ENCODE results near the gene DGKQ.
"Not testable (repeated sequence)": the region's sequence is repeated elsewhere in the genome, so short reads cannot be mapped to it uniquely, and the experiment has no call there.

DGKQ gene

DNA sequence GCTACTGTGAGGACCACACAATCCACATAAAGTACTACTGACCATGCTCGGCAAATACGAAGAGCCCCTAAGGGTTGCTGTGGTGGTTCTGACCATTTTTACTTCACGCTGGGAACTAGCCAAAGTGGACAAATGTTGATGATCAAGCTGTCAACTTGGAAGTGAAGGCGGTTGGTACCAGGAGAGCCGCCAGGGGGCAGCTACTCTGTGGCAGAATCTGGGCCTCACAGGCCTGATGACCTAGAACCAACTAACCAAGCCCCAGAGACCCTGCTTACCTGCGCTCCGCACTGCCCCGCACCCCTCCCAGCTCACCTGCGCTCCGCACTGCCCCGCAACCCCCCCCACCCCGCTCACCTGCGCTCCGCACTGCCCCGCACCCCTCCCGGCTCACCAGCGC is 46.8 kb downstream of the DGKQ start:
- TF ChIP-seq YY1 (IDR thresholded peaks at IDR 0.05; ENCODE audit: insufficient read depth, insufficient read length) = no peak
- no peak for TF ChIP-seq ZNF274 (IDR thresholded peaks at IDR 0.05; ENCODE audit: low read depth, low read length)
- TF ChIP-seq SUZ12 (IDR thresholded peaks at IDR 0.05; ENCODE audit: extremely low read depth, insufficient read depth, insufficient read length) = no peak
- H3K4me1 ChIP-seq (ENCODE audit: insufficient read depth, insufficient read length) = peaks cover 5% of the 10 kb centered on the region
- peaks cover 28% of the 10 kb centered on the region for H3K36me3 ChIP-seq (ENCODE audit: insufficient read depth, insufficient read length, low read length)
- H3K27me3 ChIP-seq (ENCODE audit: insufficient read depth, insufficient read length) = no peaks in the 10 kb centered on the region
- no peak overlapping the region for H3K4me3 ChIP-seq (ENCODE audit: insufficient read length, low read depth)
- H3K9me3 ChIP-seq (ENCODE audit: insufficient read depth, low read length) = no peaks in the 10 kb centered on the region
- H3K9ac ChIP-seq (ENCODE audit: insufficient read length, low read depth) = no peak overlapping the region
- no peak for DNase-seq (ENCODE audit: low read depth, low spot score)

DNA sequence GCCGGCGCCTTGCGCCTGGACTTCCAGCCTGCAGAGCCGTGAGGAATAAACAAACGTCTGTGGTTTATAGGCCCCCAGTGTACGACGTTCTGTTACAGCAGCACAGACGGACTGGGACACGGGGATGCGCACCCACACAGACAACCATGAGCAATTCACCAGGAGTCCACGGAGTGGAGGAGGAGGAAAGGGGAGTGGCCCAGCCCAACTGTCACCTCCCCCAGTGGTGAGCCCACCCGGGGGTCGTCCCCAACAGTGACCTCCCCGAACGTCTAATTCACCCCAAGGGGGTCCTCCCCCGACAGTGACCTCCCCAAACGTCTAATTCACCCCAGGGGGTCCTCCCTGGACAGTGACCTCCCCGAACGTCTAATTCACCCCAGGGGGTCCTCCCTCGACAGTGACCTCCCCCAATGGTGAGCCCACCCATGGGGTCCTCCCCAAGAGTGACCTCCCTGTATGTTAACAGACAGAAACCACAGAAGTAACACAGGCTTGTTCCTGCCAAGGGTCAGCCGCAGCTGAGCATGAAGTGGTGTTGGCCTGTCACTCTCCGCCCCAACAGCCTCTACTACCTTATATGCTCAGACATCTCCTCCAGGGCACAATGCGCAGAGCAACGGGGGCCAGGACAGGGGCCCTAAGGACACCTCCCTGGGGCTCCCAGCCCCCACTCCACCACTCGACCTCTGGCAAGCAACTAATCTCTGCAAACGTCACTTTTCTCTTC is 47.4 kb downstream of the DGKQ start:
- Histone ChIP-seq H3K9ac (ENCODE audit: insufficient read length, low read depth) (no peak overlapping the region), H3K4me3 (ENCODE audit: insufficient read length, low read depth) (no peak overlapping the region), H3K27me3 (ENCODE audit: insufficient read depth, insufficient read length) (no peaks in the 10 kb centered on the region), H3K4me1 (ENCODE audit: insufficient read depth, insufficient read length) (peaks cover 5% of the 10 kb centered on the region), H3K36me3 (ENCODE audit: insufficient read depth, insufficient read length, low read length) (peaks cover 26% of the 10 kb centered on the region), H3K9me3 (ENCODE audit: insufficient read depth, low read length) (no peaks in the 10 kb centered on the region)
- TF ChIP-seq SUZ12 (IDR thresholded peaks at IDR 0.05; ENCODE audit: extremely low read depth, insufficient read depth, insufficient read length) (no peak), ZNF274 (IDR thresholded peaks at IDR 0.05; ENCODE audit: low read depth, low read length) (no peak), YY1 (IDR thresholded peaks at IDR 0.05; ENCODE audit: insufficient read depth, insufficient read length) (no peak)
- DNase-seq (ENCODE audit: low read depth, low spot score) = no peak

DNA sequence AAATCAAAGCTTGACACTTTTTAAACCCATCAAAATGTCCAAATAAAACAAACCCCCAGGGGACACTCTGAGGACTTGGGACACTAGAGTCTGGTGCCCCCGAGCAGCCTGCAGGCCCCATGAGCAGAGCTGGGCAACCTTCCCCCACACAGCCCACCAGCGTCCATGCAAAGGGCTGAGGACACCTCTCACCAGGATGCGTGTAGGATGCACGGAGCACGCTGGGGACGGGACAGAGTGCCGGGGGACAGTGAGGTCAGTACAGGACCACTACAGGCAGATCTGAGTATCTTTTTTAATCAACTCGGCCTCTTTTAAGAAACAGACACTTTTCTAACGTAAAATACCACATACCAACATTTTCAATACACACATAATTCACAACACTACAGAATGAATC is 48.2 kb downstream of the DGKQ start:
- DNase-seq (ENCODE audit: low read depth, low spot score) = no peak
- peaks cover 24% of the 10 kb centered on the region for H3K36me3 ChIP-seq (ENCODE audit: insufficient read depth, insufficient read length, low read length)
- no peak overlapping the region for H3K9ac ChIP-seq (ENCODE audit: insufficient read length, low read depth)
- H3K9me3 ChIP-seq (ENCODE audit: insufficient read depth, low read length) = no peaks in the 10 kb centered on the region
- H3K4me3 ChIP-seq (ENCODE audit: insufficient read length, low read depth) = no peak overlapping the region
- H3K27me3 ChIP-seq (ENCODE audit: insufficient read depth, insufficient read length) = no peaks in the 10 kb centered on the region
- no peak for TF ChIP-seq YY1 (IDR thresholded peaks at IDR 0.05; ENCODE audit: insufficient read depth, insufficient read length)
- no peak for TF ChIP-seq ZNF274 (IDR thresholded peaks at IDR 0.05; ENCODE audit: low read depth, low read length)
- no peak for TF ChIP-seq SUZ12 (IDR thresholded peaks at IDR 0.05; ENCODE audit: extremely low read depth, insufficient read depth, insufficient read length)
- H3K4me1 ChIP-seq (ENCODE audit: insufficient read depth, insufficient read length) = peaks cover 5% of the 10 kb centered on the region

DNA sequence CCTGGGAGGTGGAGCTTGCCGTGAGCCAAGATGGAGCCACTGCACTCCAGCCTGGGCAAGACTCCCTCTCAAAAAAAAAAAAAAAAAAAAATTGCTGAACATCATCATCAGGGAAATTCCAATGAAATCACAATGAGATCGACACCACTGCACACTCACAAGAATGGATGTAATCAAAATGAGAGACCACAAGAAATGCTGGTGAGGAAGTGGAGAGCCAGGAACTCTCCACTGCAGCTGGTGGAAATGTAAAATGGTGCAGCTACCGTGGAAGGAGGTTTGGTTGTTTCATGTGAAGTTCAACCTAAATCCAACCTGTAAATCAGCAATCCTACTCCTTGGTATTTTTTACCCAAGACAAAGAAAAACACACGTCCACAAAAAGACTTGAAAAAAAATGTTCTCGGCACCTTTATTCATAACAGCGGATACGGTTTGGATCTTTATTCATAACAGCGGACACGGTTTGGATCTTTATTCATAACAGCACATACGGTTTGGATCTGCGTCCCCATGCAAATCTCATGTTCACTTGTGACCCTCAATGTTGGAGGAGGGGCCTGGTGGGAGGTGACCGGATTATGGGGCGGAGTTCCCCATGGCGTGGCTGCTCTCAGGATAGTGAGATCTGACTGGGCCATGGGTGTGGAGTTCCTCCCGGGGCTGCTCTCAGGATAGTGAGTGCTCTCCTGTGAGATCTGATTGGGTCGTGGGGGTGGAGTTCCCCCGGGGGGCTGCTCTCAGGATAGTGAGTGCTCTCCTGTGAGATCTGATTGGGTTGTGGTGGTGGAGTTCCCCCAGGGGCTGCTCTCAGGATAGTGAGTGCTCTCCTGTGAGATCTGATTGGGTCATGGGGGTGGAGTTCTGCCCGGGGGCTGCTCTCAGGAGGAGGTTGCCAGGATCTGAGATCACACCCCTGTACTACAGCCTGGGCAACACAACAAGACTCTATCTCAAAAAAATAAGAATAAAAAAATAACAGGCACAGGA is 49.0 kb downstream of the DGKQ start:
- H3K4me1 ChIP-seq (ENCODE audit: insufficient read depth, insufficient read length) = peaks cover 5% of the 10 kb centered on the region
- no peak for DNase-seq (ENCODE audit: low read depth, low spot score)
- TF ChIP-seq YY1 (IDR thresholded peaks at IDR 0.05; ENCODE audit: insufficient read depth, insufficient read length) (no peak), SUZ12 (IDR thresholded peaks at IDR 0.05; ENCODE audit: extremely low read depth, insufficient read depth, insufficient read length) (no peak), ZNF274 (IDR thresholded peaks at IDR 0.05; ENCODE audit: low read depth, low read length) (no peak)
- H3K4me3 ChIP-seq (ENCODE audit: insufficient read length, low read depth) = no peak overlapping the region
- no peak overlapping the region for H3K9ac ChIP-seq (ENCODE audit: insufficient read length, low read depth)
- peaks cover 24% of the 10 kb centered on the region for H3K36me3 ChIP-seq (ENCODE audit: insufficient read depth, insufficient read length, low read length)
- no peaks in the 10 kb centered on the region for H3K27me3 ChIP-seq (ENCODE audit: insufficient read depth, insufficient read length)
- no peaks in the 10 kb centered on the region for H3K9me3 ChIP-seq (ENCODE audit: insufficient read depth, low read length)

DNA sequence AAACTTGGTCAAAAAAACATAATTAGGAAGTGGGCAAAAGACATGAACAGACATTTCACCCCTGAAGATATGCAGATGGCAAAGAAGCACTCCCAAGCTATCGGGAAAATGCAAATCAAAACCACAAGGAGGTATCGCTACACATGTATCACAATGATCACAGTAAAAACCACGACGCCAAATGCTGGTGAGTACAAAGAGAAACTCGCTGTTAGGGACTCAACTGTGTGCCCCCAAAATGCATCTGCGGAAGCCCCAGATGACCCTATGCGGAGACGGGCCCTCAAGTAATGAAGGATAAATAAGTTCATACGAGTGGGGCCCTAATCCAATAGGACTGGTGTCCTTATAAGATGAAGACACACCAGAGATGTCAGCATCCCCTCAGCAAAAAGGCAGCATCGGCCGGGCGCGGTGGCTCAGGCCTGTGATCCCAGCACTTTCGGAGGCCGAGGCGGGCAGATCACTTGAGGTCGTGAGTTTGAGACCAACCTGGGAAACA is 51.5 kb downstream of the DGKQ start:
- H3K9me3 ChIP-seq (ENCODE audit: insufficient read depth, low read length) = peaks cover 11% of the 10 kb centered on the region; the same call in 1 of the 2 replicates
- DNase-seq (ENCODE audit: low read depth, low spot score) = no peak
- H3K4me1 ChIP-seq (ENCODE audit: insufficient read depth, insufficient read length) = peaks cover 5% of the 10 kb centered on the region
- no peak overlapping the region for H3K9ac ChIP-seq (ENCODE audit: insufficient read length, low read depth)
- peaks cover 18% of the 10 kb centered on the region for H3K36me3 ChIP-seq (ENCODE audit: insufficient read depth, insufficient read length, low read length)
- H3K4me3 ChIP-seq (ENCODE audit: insufficient read length, low read depth) = no peak overlapping the region
- TF ChIP-seq ZNF274 (IDR thresholded peaks at IDR 0.05; ENCODE audit: low read depth, low read length) (no peak), YY1 (IDR thresholded peaks at IDR 0.05; ENCODE audit: insufficient read depth, insufficient read length) (no peak)
- H3K27me3 ChIP-seq (ENCODE audit: insufficient read depth, insufficient read length) = no peaks in the 10 kb centered on the region

DNA sequence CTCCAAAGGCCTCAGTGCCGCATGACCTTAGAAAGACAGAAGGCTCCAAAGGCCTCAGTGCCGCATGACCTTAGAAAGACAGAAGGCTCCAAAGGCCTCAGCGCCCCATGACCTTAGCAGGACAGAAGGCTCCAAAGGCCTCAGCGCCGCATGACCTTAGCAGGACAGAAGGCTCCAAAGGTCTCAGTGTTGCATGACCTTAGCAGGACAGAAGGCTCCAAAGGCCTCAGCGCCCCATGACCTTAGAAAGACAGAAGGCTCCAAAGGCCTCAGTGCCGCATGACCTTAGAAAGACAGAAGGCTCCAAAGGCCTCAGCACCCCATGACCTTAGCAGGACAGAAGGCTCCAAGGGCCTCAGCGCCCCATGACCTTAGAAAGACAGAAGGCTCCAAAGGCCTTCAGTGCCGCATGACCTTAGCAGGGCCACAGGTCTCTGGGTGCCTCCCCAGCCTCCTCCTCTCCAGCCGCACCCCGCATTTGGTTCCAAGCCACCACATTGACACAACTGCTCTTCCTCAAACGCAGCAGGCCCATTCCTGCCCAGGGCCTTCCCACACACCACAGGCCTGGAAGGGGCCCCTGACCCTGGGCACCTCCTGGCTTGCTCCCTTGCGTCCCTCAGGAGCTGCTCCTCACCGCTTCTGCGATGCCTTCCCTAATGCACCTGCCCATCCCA is 54.2 kb downstream of the DGKQ start:
- peaks cover 11% of the 10 kb centered on the region; the same call in 1 of the 2 replicates for H3K9me3 ChIP-seq (ENCODE audit: insufficient read depth, low read length)
- H3K4me3 ChIP-seq (ENCODE audit: insufficient read length, low read depth); DNase-seq (ENCODE audit: low read depth, low spot score); H3K9ac ChIP-seq (ENCODE audit: insufficient read length, low read depth); H3K27me3 ChIP-seq (ENCODE audit: insufficient read depth, insufficient read length); H3K4me1 ChIP-seq (ENCODE audit: insufficient read depth, insufficient read length); H3K36me3 ChIP-seq (ENCODE audit: insufficient read depth, insufficient read length, low read length): not testable (repeated sequence)

DNA sequence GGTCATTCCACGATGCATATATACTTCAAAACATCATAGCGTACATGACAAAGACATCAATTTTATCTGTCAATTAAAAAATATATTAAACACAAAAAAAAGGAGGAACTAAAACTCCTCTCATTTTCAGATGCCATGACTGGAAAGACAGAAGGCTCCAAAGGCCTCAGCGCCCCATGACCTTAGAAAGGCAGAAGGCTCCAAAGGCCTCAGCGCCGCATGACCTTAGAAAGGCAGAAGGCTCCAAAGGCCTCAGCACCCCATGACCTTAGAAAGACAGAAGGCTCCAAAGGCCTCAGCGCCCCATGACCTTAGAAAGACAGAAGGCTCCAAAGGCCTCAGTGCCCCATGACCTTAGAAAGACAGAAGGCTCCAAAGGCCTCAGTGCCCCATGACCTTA is 54.8 kb downstream of the DGKQ start:
- DNase-seq (ENCODE audit: low read depth, low spot score); H3K27me3 ChIP-seq (ENCODE audit: insufficient read depth, insufficient read length); H3K4me1 ChIP-seq (ENCODE audit: insufficient read depth, insufficient read length); H3K4me3 ChIP-seq (ENCODE audit: insufficient read length, low read depth); H3K36me3 ChIP-seq (ENCODE audit: insufficient read depth, insufficient read length, low read length); H3K9ac ChIP-seq (ENCODE audit: insufficient read length, low read depth): not testable (repeated sequence)
- peaks cover 11% of the 10 kb centered on the region; the same call in 1 of the 2 replicates for H3K9me3 ChIP-seq (ENCODE audit: insufficient read depth, low read length)

Data from NT2/D1 (cell line).